GM19467 (cell line): Measurements from ENCODE around the gene ATP4B.

Experiments used
- ATAC-seq: cut with Tn5 transposase; IDR thresholded peaks from one replicate; pipeline ENCODE4 v1.9.1; 2021; ENCODE audit warnings: mild to moderate bottlenecking, moderate library complexity; ENCODE audit not compliant: unreplicated experiment

Gene ATP4B

DNA sequence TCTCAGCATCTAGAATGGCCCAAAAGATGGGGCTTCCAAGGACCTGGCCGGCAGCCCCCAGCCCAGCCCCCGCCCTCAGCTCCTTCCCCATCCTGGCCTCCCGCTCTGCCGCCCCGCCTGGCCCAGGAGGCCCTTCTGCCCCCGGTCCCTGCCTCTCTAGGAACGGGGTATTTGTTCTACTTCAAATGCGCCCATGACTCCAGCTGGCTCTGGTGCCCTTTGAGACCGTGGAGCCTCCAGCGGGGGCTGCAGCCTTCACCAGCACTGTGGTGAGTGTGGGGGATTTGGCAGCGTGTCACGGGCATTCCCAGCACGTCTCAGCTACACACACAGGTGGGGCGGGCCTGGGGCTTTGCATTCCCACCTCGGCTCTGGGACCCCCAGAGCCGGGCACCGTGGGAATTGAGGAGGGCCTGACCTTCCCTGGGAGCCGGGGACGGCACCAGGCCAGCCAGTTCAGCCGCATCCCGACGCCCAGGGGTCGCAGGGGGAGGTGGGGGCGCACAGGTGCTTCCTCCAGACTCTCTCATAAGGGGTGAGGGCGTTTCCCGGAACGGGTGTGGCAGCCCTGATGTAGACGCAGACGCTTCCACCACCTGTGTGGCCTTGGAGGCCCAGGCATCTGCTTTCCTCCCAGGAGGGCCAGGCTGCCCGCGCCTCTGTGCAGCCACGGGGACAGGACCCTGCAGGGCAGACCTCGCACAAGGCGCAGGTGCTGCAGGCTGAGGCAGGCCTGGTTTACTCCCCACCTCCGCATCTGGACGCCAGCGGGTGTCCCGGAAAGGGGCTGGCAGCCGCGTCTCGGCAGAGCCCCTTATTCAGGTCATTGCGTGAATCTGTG, 947 bp downstream of the ATP4B start:
- ATAC-seq: no peak

DNA sequence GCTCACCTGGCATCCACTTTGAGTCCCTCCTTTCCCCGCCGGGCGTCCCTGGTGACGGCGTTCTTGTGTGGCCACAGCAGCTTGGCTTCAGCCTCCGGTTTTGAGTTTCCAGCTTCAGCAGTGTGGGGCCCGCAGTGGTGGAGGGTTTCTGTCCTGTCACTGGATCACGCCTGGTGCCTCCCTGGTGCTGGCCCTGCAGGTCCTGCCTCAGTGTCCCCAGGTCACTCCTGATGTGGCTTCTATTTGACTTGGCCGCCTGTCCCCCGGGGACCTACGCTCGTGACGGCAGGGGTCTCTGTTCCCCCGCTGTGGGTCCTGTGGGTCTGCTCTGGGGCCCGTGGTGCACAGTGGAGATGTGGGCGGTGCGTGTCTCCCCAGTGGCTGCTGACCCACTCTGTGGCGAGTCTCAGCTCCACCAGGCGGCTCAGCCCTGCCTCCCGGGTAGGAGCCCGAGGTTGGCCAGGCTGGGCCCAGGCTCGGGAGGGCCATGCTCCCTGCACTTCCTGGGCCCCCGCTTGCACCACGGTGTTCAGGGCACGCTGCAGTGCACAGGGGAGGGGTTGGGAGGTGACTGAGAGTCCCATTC, 1.9 kb downstream of the ATP4B start:
- no peak for ATAC-seq

DNA sequence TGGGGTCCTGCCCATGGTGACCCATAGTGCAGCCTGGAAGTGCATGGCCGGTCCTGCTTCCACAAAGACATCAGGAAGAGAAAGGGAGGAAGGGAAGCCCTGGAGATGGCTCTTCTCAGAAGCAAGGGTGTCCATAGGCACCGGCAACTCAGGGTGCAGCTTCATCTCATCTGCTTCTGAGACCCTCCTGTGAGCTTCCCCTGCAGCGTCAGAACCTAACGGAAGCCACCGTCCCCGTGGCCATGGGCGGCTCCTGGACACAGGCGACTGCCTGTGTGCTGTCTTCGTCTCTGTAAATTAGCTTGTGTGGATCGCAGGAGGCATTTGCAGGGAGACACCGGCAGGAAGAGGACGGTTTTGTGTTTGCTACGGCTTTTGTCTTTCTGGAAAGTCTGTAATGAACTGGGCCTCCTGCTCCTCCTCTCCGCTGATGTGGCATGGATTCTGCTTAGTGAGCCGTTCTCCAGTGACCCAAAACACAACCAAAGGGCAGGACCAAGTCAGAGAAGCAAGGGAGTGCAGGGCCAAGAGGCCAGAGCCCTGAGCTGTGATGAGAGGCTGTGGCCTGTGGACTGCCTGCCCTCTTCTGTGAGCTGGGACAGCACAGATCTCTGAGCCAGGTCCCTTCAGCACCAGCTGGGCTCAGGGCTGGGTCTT, 2.5 kb downstream of the ATP4B start:
- no peak for ATAC-seq

DNA sequence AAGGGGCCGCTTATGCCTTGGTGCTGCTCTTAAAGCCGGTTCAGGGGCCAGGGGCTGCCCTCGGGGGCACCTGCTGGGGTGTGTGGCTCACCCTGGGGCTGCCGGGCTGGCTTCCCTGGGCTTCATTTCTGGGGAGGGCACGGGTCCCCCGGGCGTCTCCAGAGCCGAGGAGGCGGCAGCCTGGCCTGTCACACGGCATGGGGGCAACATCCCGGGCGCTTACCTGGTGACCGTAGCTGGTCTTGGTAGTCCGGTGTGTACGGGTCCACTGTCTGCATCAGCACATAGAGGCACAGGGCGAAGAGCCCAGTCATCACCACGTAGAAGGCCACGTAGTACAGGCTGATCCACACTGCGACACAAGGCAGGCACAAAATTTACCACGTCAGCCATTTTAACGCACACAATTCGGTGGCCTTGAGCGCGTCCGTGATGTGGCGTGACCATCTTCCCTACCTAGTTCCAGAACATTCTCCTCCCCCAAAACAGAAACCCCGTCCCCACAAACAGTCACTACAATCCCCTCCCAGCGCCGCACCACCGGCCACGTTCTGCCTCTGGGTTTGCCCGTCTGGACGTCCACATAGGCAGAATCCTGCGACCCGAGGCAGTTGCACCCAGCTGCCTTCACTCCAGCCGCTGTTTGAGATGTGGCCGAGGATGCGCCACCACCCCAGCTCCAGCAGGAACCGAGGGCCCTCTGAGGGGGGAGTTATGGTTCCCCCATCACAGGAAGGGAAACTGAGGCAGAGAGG, 3.2 kb downstream of the ATP4B start:
- ATAC-seq: no peak

DNA sequence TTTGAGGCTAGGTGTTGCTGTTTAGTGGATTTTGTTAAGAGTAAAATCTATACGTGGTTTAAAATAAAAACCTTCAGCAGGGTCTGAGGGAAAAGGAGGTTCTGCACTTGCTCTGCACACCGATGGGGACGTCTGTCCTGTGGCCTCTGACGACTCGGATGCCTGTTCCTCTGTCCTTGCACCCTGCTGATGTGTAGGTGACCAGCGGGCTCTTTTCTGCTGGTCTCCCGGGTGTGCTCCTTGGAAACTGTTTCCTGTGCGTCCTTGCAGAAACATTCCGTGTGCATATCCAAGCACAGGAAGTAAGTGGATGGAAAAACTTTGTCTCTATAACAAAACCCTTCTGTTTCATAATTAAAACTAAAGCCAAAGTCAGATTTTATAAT, 3.8 kb downstream of the ATP4B start:
- no peak for ATAC-seq

DNA sequence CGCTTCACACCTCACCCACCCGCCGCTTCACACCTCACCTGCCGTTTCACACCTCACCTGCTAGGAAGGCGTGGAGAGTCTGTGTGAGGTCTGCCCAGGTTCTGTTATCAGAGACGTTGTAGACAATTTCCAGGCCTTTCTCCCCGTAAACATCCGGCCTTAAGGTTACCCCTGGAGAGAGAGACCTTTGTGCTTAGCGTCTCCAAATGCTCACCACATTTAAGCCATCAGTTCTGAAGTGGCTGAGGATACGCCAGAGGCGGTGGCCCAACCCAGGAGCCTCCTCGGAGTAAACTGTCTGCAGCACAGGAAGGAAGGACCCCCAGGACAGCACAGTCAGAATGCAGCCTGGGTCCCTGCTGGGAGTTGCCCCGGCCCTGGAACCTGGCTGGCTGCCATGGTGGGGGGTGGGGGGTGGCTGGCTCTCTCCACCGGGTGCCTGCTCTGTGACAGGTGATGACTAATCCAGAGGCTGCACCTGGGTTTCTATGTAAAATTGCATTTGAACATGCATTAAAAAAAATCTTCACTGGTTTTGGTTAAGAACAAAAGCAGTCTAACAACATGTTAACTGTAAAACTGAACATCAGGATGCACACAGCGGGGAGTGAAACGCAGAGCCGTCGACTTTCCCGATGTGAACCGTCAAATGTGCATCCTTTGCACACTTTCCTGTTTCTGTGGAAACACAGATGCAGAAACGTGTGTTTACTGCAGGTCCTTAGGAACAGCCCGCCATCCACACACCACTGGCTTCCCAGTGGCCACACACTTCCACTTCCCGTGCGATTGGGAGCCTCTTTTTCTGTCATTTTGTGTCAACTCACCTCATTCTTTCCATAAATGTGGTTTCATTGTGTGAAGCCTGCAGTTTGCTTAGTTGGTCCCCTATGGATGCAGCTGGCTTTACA, 4.5 kb downstream of the ATP4B start:
- ATAC-seq: no peak

DNA sequence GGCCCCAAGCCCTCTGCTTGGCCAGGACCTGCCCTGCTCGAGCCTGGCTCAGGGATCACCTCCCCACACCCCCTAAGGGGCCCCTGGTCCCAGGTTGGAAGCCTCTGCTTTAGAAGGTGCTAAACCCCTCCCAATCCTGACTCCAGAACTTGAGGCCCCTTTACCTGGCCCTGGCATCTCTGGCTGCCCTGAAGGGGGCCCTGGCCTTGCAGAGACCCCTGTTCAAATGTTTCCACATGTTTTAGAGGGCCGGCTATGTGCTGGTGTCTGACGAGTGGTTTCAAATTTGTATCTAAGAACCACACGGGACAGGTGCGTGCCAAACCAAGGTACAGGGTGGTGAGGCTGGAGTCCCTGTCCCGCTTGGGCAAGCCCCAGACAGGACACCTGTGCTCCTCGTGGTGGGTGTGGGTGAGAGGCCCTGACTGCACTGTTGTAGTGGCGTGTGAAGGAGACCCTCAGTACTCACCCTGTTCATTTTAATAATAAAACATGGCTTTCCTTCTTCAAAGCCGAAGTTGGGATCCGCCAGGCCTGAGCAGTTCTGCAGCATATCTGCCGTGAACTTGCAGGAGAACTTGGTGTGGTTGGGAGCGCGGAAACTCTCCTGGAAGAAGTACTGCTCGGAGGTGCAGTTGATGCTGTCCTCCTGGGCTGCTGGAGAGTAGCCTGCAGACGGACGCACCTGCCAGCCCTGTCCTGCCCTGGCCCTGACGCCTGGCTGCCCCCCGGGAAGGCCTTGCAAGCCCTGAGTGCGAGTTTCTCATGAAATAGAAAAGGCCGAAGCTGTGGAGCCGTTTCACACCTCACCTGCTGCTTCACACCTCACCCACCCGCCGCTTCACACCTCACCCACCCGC, 5.4 kb downstream of the ATP4B start:
- no peak for ATAC-seq

DNA sequence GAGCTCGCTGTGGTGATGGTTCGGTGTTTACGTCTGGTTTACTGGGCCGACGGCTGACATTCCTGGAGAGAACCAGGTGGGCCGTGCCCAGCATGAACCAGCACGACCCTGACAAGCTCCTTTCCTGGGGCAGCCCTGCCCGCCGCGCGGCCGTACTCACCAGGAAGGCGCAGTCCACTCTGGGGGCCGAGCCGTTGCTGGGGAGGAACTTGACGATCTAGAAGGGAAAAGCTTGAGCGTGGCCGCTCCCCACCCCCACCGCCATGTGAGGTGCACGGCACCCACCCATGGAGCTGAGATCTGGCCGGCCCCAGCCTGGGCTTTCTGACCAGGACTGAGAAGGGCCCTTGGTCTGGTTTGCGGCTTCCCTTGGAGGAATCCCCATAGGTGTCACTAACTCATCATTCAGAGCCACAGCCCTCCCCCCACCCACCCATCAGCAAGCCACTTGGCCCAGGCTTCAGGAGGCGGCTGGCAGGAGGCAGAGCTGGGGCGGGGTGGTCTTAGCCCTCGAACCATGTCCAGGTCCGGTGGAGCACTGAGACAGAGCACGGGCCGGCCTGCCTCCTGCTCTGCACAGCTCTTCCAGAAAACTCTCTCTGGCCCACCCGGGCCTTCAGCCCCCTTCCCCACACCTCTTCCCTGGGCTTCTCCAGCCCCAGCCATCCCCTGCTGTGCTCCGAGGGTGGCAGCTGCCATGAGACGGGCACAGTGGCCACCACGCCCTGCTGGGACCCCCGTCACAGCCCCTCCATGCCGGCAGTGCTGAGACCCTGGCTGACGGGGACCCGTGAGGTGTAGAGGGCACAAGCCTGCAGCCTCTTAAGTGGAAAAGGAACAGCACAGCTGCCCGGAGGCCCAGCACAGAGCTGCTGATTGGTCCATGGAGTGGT, 6.2 kb downstream of the ATP4B start:
- no peak for ATAC-seq

DNA sequence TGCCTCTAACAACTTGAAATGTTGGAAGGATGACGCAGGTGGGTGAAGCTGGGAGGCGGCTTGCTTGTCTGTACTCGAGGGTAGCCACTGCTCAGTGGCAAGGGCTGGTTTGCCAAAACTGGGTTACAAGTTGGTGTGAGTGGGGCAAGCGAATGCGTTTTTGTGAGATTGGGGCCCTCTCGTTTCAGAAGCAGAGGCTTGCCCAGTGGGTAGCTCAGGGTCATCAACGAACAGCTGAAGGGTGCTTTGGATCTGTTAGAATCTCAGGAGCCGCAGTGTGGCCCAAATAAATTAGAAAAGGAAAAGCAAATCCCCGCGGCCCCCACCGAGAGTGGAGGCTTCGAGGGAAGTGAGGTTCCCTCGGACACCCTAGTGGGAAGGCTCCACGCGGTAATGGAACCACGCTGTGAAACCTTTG, 7.3 kb downstream of the ATP4B start:
- ATAC-seq: no peak

DNA sequence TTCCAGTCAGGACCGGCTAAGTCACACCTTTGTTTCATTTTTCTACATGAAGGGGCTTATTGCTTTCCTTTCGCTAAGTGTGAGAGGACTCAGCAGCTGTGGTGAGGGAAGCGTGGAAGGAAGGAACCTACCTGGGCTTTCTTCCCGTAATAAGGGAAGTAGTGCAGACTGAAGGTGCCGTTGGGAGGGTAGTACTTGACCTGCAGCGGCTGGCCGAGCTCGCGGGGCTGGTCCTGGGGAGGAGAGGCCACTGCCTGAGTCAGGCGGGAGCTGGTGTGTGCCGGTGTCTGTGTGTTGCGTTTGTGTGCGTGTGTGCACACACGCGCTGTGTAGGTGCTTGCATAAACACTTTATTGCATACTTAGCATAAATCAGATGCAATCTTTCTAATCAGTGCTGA, 7.7 kb downstream of the ATP4B start:
- ATAC-seq: no peak

DNA sequence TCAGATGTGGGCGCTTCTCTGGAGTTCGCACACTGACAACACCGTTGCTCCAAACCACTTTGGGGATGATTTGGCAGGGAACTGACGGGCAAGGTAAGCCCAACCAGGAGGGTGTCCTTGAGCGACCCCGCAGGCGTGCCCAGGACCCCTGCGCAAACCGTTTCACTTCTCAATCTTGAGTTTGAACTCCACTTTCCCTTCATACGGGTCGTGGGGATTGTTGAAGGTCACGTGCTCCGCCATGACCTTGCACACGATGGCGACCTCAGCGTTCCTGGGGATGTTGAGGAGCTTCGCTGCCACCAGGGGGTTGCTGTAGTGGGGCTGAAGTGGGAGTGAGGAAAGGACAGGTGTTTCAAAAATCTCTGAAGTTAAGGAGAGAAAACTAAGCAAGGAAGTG, 8.8 kb downstream of the ATP4B start:
- no peak for ATAC-seq

DNA sequence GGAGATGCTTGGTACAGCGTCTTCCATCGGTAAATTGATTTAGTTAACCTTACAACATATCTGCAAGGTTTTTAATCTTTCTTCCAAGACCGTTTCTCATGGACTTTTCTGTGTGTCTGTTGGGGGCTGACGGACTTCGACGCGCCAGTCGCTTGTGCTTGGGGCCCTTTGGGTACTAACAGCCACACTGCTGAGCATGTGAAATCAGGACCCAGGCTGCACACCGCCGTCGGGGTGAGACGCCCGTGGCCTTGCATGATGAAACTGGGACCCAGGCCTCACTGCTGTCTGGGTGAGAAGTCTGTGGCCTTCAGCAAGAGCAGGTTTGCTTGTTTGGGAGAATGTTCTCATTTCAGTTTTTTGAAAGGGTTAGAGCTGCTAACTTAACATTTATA, 9.8 kb downstream of the ATP4B start:
- ATAC-seq: no peak

DNA sequence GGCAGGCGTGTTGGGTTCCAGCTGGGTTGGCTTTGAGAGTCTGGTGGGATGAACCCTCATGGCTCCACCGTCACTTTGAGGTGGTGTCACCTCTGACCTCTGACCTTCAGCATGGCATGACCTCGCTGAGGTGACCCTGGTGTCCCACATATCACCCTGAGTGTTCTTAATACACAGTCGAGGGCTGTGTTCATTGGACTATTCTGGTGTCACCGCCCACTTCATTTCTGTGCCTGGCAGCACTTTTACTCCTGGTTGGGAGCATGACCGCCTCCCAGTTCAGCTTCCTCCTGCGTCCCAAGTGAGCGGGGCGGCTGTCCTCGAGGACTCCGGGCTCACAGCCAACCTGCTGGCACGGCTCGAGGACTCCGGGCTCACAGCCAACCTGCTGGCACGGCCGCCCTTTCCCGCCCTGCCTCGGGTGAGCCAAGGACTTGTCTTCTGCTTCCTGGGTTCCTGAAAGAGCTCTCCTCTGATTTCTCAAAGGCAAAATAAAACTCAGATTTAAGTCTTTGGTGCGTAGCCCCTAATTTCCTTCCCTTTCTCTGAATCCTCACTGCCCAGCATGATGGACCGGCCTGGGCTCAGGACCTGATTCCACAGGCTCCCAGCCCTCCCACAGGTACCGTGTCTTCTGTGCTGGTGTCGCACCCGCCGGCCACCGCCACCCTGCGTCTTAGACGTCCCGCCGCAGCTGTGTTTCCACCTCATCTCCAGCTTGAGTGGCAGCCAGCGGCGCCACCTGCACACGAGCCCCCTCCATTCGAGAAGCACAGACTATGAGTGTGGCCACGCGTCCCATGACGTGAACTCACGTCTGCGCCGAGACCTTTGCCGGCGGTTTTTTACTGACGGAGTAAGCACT, 10.4 kb downstream of the ATP4B start:
- no peak for ATAC-seq

DNA sequence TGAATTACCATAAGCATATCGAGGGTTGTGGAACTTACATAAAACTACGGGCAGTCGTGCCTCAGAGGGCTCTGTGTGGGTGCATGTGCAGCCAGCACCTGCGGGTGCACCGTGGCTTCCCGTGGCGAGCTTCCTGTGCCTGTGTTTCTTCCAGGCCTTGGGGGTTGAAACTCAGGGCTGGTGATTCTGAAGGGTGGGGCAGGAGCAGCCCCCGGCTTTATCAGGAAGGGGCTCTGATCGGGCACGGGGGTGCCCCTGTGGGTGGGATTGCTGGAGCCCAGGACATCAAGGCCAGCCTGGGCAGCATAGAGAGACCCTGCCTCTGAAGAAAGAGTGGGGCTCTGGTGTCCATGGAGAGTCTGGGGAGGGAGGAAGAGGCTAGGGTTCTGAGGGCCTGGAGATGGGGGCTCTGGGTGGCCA, 11.1 kb downstream of the ATP4B start:
- no peak for ATAC-seq

DNA sequence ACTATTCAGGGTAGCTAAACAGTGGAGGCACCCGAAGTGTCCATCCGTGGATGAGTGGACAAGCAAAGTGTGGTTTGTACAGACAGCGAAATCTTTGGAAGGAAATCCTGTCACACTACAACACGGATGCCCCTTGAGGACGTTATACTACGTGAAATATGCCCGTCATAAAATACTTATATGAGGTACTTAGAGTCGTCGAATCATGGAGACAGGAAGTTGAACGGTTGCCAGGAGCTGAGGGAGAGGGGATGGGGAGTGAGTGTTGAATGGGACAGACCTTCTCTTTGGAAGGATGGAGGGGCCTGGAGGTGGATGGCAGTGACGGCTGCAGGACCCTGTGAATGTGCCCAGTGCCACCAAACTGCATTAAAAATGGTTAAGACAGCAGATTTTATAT, 11.6 kb downstream of the ATP4B start:
- no peak for ATAC-seq

DNA sequence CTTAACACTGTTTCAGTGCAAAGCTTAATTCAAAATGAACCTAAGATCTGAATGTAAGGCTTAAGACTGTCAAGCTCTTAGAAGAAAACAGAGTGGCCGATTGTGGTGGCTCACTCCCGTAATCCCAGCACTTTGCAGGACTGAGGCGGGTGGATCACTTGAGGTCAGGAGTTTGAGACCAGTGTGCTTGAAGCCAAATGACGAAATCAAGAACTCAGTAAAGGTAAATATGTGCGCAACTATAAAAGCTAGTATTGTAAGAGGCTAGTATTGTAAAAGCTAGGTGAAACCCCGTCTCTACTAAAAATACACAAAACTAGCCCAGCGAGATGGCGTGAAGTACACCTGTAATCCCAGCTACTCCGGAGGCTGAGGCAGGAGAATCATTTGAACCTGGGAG, 12.7 kb downstream of the ATP4B start:
- ATAC-seq: no peak

DNA sequence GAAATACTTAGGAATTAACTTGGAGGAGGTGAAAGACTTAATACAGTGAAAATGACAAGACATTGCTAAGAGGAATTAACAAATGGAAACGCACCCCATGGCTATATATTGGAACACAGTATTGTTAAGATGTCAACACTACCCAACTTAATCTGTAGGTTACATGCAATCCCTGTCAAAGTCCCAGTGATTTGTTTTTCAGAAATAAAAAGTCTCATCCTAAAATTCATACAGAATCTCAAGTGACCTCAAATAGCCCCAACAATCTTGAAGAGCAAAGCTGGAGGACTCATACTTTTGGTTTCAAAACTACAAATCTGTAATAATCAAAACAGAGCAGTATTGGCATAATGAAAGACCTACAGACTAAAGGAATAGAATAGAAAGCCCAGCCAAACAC, 13.2 kb downstream of the ATP4B start:
- no peak for ATAC-seq

DNA sequence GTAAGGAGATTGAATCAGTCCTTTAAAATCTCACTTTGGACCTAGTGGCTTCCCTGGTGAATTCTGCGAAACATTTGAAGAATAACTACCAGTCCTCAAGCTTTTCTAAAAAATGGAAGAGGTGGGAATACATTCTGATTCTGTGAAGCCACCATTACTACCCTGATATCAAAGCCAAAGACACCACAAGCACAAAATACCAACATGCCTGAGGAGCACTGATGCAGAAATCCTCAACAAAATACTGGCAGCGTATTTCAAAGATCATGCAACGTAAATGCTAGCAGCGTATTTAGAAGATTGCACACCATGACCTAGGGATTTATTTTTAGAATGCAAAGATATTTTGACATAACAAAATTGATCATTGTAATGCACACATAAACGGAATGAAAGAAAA, 14.4 kb downstream of the ATP4B start:
- ATAC-seq: no peak
